ENCODE results near the gene DPEP2. TPM values are rescaled to one million over a fixed set of nuclear protein-coding genes. Genes with fewer than 3 reads are reported as not detected.
A peak's percentile ranks its signal among the peaks of the same experiment; 100 is the strongest.
"Not testable (repeated sequence)": the region's sequence is repeated elsewhere in the genome, so short reads cannot be mapped to it uniquely, and the experiment has no call there.

Gene DPEP2
- total RNA-seq, 1 experiment from 2014 or later: not detected

DNA sequence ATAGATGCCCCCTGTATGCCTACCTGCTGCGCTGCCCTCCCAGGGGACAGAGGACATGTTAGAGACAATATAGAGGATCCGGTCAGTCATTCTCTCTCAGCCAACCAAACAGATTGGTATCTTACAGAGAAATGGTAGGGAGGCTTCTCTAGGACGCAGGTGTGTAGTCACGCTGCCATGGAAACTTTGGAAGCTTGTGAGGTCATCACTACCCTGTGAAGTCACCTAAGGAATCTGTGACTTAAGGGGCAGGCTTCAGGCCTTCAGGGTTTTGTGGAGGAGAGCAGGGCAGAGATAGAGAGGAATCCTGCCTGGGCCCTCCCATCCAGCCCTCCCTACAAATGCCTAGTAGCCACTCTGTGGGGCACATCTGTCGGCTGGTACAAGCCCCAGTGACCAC, 16.4 kb upstream of the DPEP2 start, which contains the start of gene DPEP2NB:
Gene DPEP2NB, minus strand, starts transcription at position 231 of the 400 bp plus-strand sequence. Its CDS starts 141 bp downstream, at position 90.
- no peaks in the 10 kb centered on the region for H3K27me3 ChIP-seq
- H3K9me3 ChIP-seq: no peaks in the 10 kb centered on the region
- DNase-seq: no peak
- H3K36me3 ChIP-seq: no peaks in the 10 kb centered on the region
- H3K4me3 ChIP-seq: no peak within 1 kb of the TSS

GRCh38 chr16:68013440-68013839, 14.2 kb upstream of the DPEP2 start:
- DNase-seq: no peak
- Histone ChIP-seq H3K27me3 (no peaks in the 10 kb centered on the region), H3K9me3 (no peaks in the 10 kb centered on the region), H3K4me3 (no peak overlapping the region), H3K36me3 (no peaks in the 10 kb centered on the region)

GRCh38 chr16:68009872-68010271, 10.6 kb upstream of the DPEP2 start:
- not testable (repeated sequence) for DNase-seq, H3K27me3 ChIP-seq, H3K4me3 ChIP-seq, H3K36me3 ChIP-seq, H3K9me3 ChIP-seq

DNA sequence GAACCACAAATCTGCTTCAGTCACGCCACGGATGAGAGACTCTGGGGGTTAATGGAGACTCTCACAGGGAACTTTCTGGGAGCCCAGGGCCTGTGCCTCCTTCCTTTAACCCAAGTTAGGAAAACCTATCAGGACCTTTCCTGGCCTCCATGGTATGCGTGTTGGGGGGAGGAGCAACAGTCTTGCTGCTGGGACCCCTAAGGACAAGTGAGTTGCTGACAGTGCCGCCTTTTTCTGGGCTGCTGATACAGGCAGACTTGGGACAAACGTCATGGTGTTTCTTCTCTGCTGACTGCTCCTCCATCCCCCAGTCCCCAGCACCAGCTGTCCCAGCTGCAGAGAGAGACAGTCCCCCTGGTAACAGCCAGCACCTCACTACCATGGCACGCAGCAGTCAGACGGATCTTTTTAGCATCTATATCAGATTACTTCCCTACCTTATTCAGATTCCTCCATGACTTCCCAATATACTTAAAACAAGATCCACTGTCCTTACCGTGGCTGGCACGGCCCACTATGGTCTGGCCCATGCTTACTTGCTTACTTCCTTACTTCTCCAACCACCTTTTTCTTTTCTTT, 10.0 kb upstream of the DPEP2 start:
- no peak for DNase-seq
- H3K36me3 ChIP-seq: no peaks in the 10 kb centered on the region
- H3K4me3 ChIP-seq: no peak overlapping the region
- H3K9me3 ChIP-seq: no peaks in the 10 kb centered on the region
- no peaks in the 10 kb centered on the region for H3K27me3 ChIP-seq

DNA sequence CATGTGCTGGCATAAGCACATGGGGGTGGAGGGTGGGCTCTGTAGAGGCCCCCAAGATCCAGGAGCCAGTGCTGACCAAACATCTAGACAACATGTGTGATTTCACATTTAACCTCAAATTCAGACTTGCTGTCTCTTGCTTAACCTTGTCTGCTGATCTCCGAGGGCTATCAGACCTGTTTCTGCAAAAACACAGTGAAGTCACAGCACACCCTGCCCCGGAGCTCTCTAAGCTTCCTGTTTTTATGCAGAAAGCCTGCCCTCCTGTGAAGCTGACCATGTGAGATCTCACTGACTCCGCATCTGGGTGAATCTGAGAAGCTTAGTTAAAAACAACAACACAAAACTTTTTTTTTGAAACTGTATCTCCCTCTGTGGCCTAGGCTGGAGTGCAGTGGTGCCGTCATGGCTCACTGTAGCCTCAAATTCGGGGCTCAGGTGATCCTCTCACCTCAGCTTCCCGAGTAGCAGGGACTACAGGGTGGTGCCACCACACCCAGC, 6.6 kb upstream of the DPEP2 start:
- Histone ChIP-seq H3K4me3 (no peak overlapping the region), H3K36me3 (no peaks in the 10 kb centered on the region), H3K9me3 (no peaks in the 10 kb centered on the region), H3K27me3 (no peaks in the 10 kb centered on the region)
- DNase-seq: no peak

DNA sequence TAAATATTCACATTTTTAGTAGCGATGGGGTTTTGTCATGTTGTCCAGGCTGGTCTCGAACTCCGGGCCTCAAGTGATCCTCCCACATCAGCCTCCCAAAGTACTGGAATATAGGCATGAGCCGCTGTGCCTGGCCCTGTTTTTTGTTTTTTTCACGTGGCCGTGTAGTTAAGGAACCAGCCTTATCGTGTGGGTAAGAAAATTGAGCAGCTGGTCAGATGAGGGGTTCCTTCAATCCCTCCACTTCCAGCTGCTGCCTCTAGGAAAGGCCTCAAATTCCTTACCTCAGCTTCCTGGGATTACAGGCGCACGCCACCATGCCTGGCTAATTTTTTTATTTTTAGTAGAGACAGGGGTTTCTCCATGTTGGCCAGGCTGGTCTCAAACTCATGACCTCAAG, 5.9 kb upstream of the DPEP2 start:
- no peak overlapping the region for H3K4me3 ChIP-seq
- H3K36me3 ChIP-seq: no peaks in the 10 kb centered on the region
- no peaks in the 10 kb centered on the region for H3K9me3 ChIP-seq
- H3K27me3 ChIP-seq: no peaks in the 10 kb centered on the region
- DNase-seq: no peak

- no peaks in the 10 kb centered on the region for H3K27me3 ChIP-seq
- no peaks in the 10 kb centered on the region for H3K36me3 ChIP-seq
- no peaks in the 10 kb centered on the region for H3K9me3 ChIP-seq
- DNase-seq: no peak
- no peak overlapping the region for H3K4me3 ChIP-seq
These were observed 3.7 kb upstream of the DPEP2 start for GRCh38 chr16:68003031-68003430.

GRCh38 chr16:68000450-68000849, 1.2 kb upstream of the DPEP2 start:
- no peaks in the 10 kb centered on the region for H3K27me3 ChIP-seq
- no peak overlapping the region for H3K4me3 ChIP-seq
- no peak for DNase-seq
- H3K9me3 ChIP-seq: no peaks in the 10 kb centered on the region
- no peaks in the 10 kb centered on the region for H3K36me3 ChIP-seq

GRCh38 chr16:67999985-68000384, 701 bp upstream of the DPEP2 start:
- Histone ChIP-seq H3K36me3 (no peaks in the 10 kb centered on the region), H3K4me3 (no peak overlapping the region), H3K9me3 (no peaks in the 10 kb centered on the region), H3K27me3 (no peaks in the 10 kb centered on the region)
- no peak for DNase-seq

- DNase-seq, H3K27me3 ChIP-seq, H3K36me3 ChIP-seq, H3K4me3 ChIP-seq, H3K9me3 ChIP-seq: not testable (repeated sequence)
These were observed 979 bp downstream of the DPEP2 start for GRCh38 chr16:67998231-67998778.

GRCh38 chr16:67996666-67997065, 2.6 kb downstream of the DPEP2 start:
- Histone ChIP-seq H3K36me3 (no peaks in the 10 kb centered on the region), H3K4me3 (no peak overlapping the region), H3K9me3 (no peaks in the 10 kb centered on the region), H3K27me3 (no peaks in the 10 kb centered on the region)
- no peak for DNase-seq

DNA sequence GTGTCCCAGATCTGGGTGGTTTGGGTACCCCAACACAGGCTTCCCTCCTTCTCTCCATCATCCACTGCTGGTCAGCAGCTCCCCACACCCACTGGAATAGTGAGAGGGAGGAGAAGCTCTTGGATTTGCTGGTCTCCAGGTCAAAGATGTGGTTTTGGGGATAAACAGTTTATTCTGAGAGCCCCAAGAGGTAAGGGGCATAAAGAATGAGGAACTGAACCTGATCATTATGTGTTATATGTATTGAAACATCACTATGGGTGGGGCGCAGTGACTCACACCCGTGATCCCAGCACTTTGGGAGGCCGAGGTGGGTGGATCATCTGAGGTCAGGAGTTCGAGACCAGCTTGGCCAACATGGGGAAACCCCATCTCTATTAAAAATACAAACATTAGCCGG, 3.9 kb downstream of the DPEP2 start:
- DNase-seq: no peak
- H3K4me3 ChIP-seq: no peak overlapping the region
- no peaks in the 10 kb centered on the region for H3K36me3 ChIP-seq
- no peaks in the 10 kb centered on the region for H3K27me3 ChIP-seq
- no peaks in the 10 kb centered on the region for H3K9me3 ChIP-seq

DNA sequence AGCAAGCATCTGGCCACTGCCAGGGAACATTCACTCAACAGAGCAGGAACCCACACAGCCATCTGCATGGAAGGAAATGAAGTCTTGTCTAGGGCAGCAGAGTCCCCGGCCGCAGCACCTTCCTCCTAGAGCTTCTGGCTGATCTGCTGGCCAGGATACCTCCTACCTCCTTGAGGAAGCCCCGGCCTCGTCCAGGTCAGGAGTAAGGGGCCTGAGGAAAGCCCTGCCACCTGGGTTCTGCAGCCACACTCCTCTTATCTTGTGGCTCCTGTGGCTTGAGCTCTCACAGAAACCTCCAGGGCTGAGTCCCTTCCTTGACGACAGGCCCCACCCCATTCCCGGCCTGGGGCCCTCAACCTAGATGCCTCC, 5.3 kb downstream of the DPEP2 start:
- not testable (repeated sequence) for H3K9me3 ChIP-seq, H3K36me3 ChIP-seq, H3K4me3 ChIP-seq, H3K27me3 ChIP-seq, DNase-seq

- H3K27me3 ChIP-seq: no peaks in the 10 kb centered on the region
- DNase-seq: peak; percentile 71
- no peaks in the 10 kb centered on the region for H3K9me3 ChIP-seq
- no peaks in the 10 kb centered on the region for H3K36me3 ChIP-seq
- H3K4me3 ChIP-seq: no peak overlapping the region
These were observed 5.9 kb downstream of the DPEP2 start for GRCh38 chr16:67993207-67994039.

DNA sequence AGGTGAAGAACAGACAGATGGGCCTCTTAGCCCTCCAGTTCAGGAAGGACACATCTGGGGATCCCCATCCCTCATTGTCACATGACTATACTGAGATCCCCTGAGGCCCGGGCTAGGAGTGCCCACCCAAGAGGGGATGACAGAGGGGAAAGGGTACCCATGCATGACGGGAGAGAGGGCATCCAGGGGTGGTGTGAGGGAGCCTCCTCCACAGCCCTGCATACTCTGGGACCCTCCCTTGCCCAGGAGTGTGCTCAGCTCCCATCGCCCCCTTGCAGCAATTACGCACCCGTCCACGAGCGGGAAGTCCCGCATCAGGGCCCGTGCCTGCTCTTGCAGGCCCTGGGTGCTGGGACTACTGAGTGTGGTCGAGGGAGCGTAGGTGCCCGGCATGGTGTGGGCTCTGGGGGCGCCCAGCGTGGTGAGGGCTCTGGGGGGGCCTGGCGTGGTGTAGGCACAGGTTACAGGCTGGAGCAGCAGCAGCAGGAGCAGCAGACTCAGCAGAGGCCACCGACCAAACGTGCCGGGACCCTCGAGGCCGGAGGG, 6.5 kb downstream of the DPEP2 start:
- Histone ChIP-seq H3K9me3 (no peaks in the 10 kb centered on the region), H3K27me3 (no peaks in the 10 kb centered on the region), H3K4me3 (no peak overlapping the region), H3K36me3 (no peaks in the 10 kb centered on the region)
- DNase-seq: no peak

DNA sequence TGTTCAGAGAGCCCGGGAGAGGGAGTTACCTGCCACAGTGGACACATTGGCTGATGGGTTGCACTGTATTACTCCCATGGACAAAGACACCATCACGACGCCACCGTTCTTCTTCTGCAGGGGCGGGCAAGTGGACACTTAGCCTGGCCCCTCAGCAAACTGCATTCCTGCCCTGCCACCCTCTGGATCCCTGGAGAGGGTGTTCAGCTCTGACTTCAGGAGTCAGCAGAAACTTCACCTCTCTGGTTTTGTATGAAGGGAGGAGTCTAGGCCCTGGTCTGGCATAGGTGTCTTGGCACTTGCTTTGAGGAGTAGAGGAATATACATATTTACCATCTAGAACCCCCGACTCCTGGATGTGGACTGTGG, 9.3 kb downstream of the DPEP2 start:
- no peak for DNase-seq
- no peaks in the 10 kb centered on the region for H3K27me3 ChIP-seq
- H3K4me3 ChIP-seq: no peak overlapping the region
- H3K36me3 ChIP-seq: no peaks in the 10 kb centered on the region
- H3K9me3 ChIP-seq: no peaks in the 10 kb centered on the region

- DNase-seq: no peak
These were observed 9.8 kb downstream of the DPEP2 start for GRCh38 chr16:67989322-67990017.

More at GRCh38 chr16:67989322-67990017, 9.8 kb downstream of the DPEP2 start:
- no peaks in the 10 kb centered on the region for H3K36me3 ChIP-seq
- H3K27me3 ChIP-seq: no peaks in the 10 kb centered on the region
- no peaks in the 10 kb centered on the region for H3K9me3 ChIP-seq
- H3K4me3 ChIP-seq: no peak overlapping the region

All from MG63 (cell line).